Measurements from ENCODE around the gene FAM163B.

FAM163B gene

GRCh38 chr9:133584167-133584558 lies 25.0 kb downstream of the FAM163B start:
- H3K4me3 ChIP-seq (ENCODE audit: low read depth, low read length), result no peak overlapping the region
- TF ChIP-seq, protein P1, sequence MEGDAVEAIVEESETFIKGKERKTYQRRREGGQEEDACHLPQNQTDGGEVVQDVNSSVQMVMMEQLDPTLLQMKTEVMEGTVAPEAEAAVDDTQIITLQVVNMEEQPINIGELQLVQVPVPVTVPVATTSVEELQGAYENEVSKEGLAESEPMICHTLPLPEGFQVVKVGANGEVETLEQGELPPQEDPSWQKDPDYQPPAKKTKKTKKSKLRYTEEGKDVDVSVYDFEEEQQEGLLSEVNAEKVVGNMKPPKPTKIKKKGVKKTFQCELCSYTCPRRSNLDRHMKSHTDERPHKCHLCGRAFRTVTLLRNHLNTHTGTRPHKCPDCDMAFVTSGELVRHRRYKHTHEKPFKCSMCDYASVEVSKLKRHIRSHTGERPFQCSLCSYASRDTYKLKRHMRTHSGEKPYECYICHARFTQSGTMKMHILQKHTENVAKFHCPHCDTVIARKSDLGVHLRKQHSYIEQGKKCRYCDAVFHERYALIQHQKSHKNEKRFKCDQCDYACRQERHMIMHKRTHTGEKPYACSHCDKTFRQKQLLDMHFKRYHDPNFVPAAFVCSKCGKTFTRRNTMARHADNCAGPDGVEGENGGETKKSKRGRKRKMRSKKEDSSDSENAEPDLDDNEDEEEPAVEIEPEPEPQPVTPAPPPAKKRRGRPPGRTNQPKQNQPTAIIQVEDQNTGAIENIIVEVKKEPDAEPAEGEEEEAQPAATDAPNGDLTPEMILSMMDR (IDR thresholded peaks at IDR 0.05; ENCODE audit: insufficient read depth, low read depth, low read length, missing control alignments), result no peak
- DNase-seq (ENCODE audit: low read depth), result no peak

DNA sequence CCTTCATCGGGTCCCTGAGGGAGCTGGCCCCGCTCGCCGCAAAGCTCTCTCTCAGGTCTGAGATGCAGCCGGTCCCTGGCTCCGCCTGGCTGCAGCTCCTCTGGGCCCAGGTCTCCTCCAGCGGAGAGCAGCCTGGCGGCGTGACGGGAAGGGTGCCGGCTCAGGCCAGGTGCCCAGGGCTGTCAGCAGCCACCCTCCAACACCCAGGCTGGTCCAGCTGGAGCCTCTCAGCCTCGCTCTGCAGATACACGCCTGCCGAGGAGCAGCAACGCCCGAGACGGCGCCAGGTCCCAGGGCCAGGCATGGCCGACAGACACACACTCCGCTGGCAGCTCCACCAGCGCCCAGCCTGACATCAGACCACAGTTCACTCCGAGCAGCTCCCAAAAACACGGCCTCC lies 25.6 kb downstream of the FAM163B start:
- no peak overlapping the region for H3K4me3 ChIP-seq (ENCODE audit: low read depth, low read length)
- no peak for DNase-seq (ENCODE audit: low read depth)
- TF ChIP-seq, protein P1 (IDR thresholded peaks at IDR 0.05; ENCODE audit: insufficient read depth, low read depth, low read length, missing control alignments), result no peak

GRCh38 chr9:133583111-133583510 lies 26.1 kb downstream of the FAM163B start:
- TF ChIP-seq, protein P1 (IDR thresholded peaks at IDR 0.05; ENCODE audit: insufficient read depth, low read depth, low read length, missing control alignments), result no peak
- DNase-seq (ENCODE audit: low read depth), result no peak
- no peak overlapping the region for H3K4me3 ChIP-seq (ENCODE audit: low read depth, low read length)

DNA sequence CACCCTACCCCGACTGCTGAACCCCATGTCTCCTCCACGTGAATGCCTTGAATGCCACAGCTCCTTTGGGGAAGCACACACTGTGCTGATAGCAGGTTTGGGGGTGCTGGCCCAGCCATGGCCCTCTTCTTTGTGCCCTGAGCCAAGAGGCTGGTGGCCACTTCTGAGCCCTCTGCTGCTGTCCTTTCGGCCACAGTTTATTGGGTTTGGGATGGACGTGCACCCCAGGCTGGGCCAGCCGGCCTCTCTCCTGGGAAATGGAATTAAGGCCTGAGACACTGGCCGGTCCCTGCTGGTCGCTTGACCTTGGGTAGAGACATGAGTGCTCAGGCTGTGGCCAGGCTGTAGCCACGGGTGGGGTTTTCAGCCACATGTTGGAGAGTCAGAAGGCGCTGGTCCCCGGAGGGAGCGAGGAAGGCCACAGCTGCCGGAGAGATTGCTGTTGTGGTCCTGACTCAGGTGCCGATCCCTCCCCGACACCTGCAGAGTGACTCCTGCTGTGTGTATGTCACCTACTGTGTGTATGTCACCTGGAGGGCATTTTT lies 26.6 kb downstream of the FAM163B start:
- TF ChIP-seq, protein P1 (IDR thresholded peaks at IDR 0.05; ENCODE audit: insufficient read depth, low read depth, low read length, missing control alignments), result no peak
- no peak overlapping the region for H3K4me3 ChIP-seq (ENCODE audit: low read depth, low read length)

GRCh38 chr9:133581513-133582343 lies 27.5 kb downstream of the FAM163B start:
- no peak overlapping the region for H3K4me3 ChIP-seq (ENCODE audit: low read depth, low read length)
- no peak for DNase-seq (ENCODE audit: low read depth)
- TF ChIP-seq, protein P1 (IDR thresholded peaks at IDR 0.05; ENCODE audit: insufficient read depth, low read depth, low read length, missing control alignments), result no peak

More for the DNA sequence above, 26.6 kb downstream of the FAM163B start:
- DNase-seq (ENCODE audit: low read depth), result no peak

- H3K4me3 ChIP-seq (ENCODE audit: low read depth, low read length), result no peak overlapping the region
- no peak for DNase-seq (ENCODE audit: low read depth)
- TF ChIP-seq, protein P1 (IDR thresholded peaks at IDR 0.05; ENCODE audit: insufficient read depth, low read depth, low read length, missing control alignments), result no peak
These were observed 28.2 kb downstream of the FAM163B start for GRCh38 chr9:133581011-133581410.
